T-helper 2 cell (primary cell): ENCODE measurements around the gene KIAA1671.

ENCODE experiments used
- DNase-seq, 5 experiments: peaks; one replicate each; pipeline versions ENCODE4 v3.0.0 to v3.0.0-alpha.2; 2012 to 2022

KIAA1671 gene

GRCh38 chr22:24952837-24953383, 394 bp downstream of the KIAA1671 start:
- DNase-seq = no peak

DNA sequence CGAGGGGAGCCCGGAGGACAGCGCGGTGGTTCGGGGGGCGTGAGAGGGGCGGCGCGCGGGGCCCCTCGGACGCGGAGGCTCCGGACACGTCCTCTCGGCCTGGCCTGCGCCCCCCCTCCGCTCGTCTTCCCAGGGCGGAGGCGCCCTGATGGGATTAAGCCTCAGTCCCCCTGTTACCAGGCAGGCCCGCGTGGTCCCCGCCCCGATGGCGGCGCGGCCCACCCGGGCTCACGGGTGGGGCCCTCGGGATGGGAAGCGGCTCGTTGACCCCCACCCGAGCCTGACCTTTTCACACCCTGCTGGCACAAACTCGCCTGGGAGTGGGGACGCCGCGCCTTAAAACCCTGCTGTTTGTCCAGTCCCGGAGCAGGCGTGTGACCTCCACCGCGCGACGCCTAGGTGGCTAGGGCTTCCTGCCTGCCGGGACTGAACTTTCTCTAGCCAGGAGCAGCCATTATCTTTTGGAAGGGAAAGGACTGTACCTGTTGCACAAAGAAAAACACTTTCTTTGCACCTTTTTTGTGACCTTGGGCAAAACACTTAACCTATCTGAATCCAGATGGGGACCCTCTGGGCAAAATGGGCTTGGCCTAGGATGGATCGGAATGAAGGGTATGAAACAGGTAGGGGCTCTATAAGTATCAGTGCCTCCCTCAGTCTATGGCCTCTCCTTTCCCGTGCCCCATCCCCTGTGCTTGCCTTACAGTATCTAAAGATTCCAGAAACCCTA, 1.0 kb downstream of the KIAA1671 start:
- DNase-seq = no peak

DNA sequence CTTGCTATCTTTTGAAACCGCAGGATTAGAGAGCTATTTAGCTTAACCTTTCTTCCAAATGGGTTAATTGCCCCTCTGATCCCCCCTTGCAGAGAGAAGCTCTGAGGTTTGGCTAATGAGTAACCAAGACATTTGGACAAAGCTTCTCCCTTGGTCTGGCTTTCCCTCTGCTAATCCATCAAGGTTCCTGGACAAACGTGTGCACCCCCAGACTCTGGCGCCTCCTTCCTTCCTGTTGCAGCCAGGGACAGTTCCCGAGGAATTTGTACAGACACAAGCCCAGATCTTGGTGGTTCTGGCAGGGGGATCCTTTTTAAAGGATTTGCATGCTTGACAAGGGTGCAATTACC, 1.6 kb downstream of the KIAA1671 start:
- DNase-seq = no peak

DNA sequence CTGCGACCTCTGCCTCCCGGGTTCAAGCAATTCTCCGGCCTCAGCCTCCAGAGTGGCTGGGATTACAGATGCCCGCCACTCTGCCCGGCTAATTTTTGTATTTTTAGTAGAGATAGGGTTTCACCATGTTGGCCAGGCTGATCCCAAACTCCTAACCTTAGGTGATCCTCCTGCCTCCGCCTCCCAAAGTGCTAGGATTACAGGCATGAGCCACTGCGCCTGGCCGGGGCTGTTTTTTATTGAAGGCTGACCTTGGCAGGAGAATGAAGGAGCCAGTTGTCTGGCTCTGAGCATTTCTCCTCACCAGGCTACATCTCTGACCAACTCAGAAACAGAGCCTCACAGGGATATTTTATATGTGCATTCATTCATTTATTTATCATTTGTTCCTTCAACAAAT, 2.3 kb downstream of the KIAA1671 start:
- DNase-seq = no peak

DNA sequence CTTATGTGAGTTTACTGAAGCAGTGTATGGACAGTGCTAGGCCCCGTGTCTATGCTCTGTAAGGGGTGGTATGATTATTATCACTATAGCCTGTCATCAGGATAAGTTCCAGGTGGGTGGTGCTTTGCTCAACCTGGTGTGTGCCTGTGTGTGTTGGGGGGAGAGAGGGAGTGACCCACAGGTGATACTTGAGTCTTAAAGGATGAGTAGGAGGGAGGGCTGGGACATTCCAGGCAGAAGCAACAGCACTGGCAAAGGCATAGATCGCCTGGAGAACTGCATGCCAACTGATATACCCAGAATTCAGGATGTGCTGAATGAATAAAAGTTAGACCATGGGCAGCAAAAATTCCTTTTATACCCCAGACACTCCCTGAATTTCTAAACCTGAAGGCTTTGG, 4.5 kb downstream of the KIAA1671 start:
- no peak for DNase-seq

DNA sequence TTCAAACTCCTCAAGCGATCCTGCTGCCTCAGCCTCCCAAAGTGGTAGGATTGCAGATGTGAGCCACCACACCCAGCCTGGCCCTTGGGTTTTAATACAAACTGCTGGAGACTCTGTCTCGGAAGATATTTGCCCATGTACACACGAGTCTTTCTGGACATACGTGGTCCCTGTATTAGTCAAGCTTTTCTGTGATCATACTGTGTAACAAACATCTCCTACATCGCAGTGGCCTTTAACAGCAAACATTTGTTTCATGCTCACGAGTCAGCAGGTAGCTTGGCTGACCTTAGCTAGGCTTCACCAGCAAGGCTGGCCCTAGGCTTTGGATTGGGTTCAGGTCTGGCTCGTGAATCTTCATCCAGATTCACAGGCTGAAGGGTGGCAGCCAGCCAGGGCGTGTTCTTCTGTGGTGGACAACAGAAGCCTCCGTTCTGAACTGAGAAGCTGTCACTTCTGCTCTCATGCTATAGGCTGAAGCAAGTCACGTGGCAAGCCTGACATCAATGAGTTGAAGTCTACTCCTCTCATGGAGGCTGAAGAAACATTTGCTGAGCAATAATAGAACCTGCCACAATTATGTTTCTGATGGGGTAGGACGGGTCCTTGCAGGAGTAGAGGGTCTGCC, 8.8 kb downstream of the KIAA1671 start:
- no peak for DNase-seq

- no peak for DNase-seq
Measured at GRCh38 chr22:24962094-24962493, 9.6 kb downstream of the KIAA1671 start.

DNA sequence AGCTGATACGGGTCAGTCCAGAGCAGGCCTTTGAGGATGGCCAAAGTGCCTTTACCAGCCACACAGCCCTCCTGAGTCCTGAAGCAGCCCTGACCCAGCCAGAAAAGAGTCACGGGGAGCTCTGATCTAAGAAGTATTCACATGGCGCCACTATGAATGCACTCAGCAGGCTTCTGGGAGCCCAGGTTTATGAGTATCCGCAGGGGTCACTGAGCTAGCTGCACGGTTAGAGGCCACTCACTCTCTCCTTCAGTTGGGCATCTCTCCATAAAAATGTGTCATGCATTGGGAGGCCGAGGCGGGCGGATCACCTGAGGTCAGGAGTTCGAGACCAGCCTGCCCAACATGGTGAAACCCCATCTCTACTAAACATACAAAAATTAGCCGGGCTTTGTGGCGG, 10.3 kb downstream of the KIAA1671 start:
- DNase-seq = no peak

DNA sequence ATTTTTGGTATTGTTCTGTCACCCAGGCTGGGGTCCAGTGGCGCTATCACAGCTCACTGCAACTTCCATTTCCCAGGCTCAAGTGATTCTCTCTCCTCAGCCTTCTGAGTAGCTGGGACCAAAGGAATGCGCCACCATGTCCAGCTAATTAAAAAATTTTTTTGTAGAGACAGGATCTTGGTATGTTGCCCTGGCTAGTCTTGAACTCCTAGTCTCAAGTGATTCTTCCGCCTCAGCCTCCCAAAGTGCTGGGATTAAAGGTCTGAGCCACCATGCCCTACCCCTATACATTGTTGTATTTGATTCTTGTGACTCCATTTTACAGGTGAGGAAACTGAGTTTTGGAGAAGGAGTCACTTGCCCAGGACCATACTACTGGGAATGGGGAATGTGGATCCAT, 11.9 kb downstream of the KIAA1671 start:
- no peak for DNase-seq

DNA sequence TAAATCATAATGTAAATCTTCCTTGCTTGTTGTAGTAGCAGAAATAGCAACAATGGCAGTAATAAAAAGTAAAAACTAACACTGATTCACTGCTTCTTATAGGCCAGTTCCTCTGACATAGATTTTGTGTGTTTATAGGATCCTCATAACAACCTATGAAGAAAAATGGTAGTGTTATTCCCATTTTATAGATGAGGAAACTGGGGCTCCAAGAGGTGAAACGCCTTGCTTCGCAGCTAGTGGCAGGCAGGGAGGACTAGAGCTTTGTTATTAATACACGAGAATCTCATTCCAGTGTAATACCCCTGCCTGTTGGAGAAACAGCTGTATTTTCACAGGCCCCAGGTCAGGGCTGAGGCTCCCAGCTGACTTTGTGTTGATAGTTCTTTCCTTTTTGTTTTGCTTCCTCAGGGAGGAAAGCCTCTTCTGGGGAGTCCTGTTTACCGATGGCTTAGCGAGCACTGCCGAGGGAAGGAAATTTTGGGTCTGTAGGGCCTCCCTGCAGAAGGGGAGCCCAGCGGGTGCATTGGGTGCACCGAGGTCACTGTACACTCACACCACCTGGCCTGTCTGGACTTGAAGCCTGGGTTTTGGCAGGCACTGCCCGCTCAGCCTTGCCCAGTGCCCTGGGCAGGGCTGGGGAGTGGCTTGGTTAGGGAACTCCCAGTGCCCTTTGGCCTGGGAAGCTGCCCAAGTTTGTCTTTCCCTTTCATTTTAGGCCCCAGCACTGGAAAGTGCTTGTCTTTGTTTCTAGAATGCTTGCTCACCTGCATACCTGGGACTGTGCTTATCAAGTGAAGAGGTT, 13.5 kb downstream of the KIAA1671 start:
- no peak for DNase-seq

DNA sequence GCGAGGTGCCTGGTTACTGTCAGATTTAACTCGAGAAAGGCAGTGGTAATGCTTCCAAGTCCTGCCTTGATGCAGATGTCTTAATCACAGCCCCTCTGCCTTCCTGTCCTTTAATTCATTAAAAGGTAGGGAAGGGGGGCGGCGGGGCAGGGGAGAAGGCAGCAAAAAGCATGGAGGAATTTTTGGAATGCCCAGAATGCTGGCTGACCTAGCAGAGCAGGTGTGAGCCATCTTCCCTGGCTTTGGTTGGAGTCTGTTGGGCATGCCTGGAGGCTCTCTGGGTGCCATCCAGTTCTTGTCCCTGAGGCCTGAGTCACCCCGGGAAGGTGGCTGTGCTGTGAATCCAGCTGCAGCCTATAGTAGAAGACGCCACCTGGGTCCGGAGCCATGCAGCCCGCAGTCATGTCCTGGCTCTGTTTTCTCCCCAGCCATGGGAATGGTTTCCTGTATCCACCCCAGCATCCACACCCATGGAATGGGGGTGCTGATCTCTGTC, 15.6 kb downstream of the KIAA1671 start:
- DNase-seq = no peak

DNA sequence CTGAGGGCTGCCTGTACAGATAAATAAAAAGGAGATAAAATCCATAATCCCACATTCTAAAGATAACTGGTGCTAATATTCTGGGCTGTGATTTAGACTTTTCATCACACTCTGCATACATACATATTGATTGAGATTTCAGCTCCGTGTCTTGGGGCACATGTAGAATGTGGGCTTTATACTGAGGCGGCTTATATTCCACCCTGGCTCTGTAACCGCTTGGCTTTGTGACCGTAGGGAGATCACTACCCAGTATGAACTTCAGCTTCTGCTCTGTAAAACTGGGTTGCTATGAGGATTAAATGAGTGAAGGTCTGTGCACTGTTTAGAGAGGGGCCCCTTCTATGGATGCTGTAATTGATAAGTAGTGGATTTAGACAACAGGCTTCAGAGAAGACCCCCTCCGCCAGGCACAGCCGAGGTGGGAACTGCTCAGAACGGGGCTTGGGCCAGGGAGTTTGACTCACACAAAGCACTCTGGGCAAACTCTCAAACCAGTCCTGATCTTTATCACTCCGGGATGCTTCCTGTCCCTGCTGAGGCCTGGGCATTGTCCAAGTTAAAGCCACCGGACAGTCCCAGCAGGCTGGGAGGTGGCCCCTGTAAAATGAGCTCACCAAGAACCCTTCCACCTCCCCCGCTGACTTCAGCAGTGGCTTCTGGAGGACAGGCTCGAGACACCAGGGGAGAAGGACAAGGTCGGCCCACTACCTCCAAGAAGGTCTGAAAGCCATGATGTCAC, 17.2 kb downstream of the KIAA1671 start:
- no peak for DNase-seq

GRCh38 chr22:24972369-24972768, 19.9 kb downstream of the KIAA1671 start:
- no peak for DNase-seq

- no peak for DNase-seq
Measured at GRCh38 chr22:24973872-24974271, 21.4 kb downstream of the KIAA1671 start.

GRCh38 chr22:24975125-24975640, 22.7 kb downstream of the KIAA1671 start:
- no peak for DNase-seq

- no peak for DNase-seq
Measured at GRCh38 chr22:24975813-24976341, 23.4 kb downstream of the KIAA1671 start.

- no peak for DNase-seq
Measured at GRCh38 chr22:24976442-24977218, 24.1 kb downstream of the KIAA1671 start.

DNA sequence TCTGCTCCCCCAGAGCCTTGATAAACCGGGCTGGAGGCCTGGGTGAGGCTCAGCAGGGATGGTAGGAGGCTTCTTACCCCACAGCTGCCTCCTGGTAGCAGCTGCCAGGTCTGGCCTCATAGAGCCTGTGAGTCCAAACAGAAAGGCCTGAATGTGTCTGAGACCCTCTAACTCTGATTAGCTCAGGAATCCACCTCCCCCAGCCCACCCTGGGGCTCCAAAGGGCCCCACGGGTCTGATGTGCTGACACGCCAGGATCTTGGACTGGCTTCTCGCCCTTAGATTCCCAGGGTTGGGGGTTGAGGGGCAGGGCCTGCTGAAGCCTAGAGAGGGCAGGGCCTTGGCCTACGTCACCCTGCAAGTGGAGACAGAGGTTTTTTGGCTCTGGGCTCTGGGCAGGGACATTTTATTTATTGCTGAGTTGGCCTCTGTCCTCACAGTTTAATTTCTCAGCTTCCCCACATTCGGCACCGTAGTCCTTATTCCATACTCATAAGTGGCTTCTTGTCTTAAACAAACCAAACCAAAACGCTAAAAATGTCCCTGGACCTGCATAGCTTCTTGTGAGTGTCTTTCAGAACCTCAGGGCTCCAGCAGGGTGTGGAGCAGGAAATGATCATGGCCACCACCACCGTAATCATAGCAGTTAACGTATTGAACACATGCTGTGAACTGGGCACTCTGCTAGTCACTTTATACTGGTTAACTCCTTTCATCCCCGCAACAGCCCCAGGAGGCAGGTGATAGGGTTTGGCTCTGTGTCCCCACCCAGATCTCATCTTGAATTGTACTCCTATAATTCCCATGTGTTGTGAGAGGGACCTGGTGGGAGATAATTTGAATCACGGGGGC, 25.1 kb downstream of the KIAA1671 start:
- no peak for DNase-seq

DNA sequence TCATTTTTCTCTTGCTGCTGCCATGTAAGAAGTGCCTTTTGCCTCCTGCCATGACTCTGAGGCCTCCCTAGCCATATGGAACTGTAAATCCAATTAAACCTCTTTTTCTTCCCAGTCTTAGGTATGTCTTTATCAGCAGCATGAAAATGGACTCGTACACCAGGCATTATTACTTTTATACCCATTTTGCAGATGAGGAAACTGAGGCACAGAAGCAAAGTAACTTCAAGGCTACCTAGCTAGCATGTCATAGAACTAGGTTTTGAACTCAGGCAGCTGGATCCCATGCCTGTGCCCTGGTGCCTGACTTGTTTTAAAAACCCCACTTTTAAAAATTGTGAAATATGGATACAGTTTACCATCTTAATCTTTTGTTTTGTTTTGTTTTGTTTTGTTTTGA, 25.8 kb downstream of the KIAA1671 start:
- no peak for DNase-seq

DNA sequence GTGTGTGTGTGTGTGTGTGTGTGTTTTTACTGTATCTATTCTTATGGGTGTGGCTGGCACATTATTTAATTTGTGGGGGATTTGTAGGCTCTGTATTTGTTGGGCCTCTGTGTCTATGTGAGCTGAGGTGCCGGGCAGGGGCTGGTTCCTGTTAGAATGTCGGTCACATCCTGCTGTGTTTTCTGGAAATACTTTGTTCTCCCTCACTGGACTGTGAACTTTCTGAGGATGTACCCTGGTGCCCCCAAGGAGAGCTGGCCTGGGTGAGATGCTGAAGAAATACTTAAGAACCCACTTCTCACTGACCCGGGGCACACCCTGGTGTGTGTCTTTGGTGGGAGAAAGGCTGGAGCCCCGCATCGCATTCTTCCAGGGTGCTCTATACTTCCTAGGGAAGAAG, 28.6 kb downstream of the KIAA1671 start:
- no peak for DNase-seq
